SK-N-SH (cell line): ENCODE results near the gene NEK5. TPM values are rescaled to one million over a fixed set of nuclear protein-coding genes. Genes with fewer than 3 reads are reported as not detected.
"Not testable (repeated sequence)": the region's sequence is repeated elsewhere in the genome, so short reads cannot be mapped to it uniquely, and the experiment has no call there.

Source experiments
- CTCF ChIA-PET: fragments of 300-600, 350-600 bp; formaldehyde crosslinking; extraction: SDS; loops from one replicate; lab custom pipeline; 2021; lab: Yijun Ruan, JAX
- POLR2A ChIA-PET: fragments of 350-600 bp; sonication (Branson Sonifier 250); formaldehyde crosslinking; extraction: SDS; loops from one replicate; lab custom pipeline; 2020; ENCODE audit warnings: antibody characterized with exemption, inconsistent platforms; lab: Yijun Ruan, JAX
- DNase-seq: peaks from one replicate; pipeline ENCODE4 v3.0.0; 2012
- H2AFZ ChIP-seq: fragments of 200-600 bp; sonication (generic); 2 replicates; pipeline ENCODE4 v1.8.1; 2016; ENCODE audit warnings: antibody characterized with exemption, mild to moderate bottlenecking, low read depth
- H3F3A ChIP-seq: fragments of 200-600 bp; sonication (generic); replicated peaks from 2 replicates; pipeline ENCODE3; 2016; ENCODE audit warnings: antibody characterized with exemption, mild to moderate bottlenecking; ENCODE audit not compliant: insufficient read depth
- H3K27ac ChIP-seq, 2 experiments: fragments of 200-500 bp in 1 of 2; fragments of 200-600 bp in 1 of 2; sonication (Bioruptor generic) in 1 of 2; sonication (generic), shearing (Covaris generic) in 1 of 2; 2 replicates each; pipeline versions ENCODE4 v1.5.1 to v1.6.1; 2014 to 2016; ENCODE audit warnings: low read depth in 2 of 2, inconsistent platforms in 1 of 2, low read length in 1 of 2, mild to moderate bottlenecking in 1 of 2, mixed read lengths in 1 of 2
- H3K27me3 ChIP-seq: fragments of 200-600 bp; sonication (generic), shearing (Covaris generic); 2 replicates; pipeline ENCODE4 v1.6.1; 2016; ENCODE audit warnings: mixed run types; ENCODE audit not compliant: insufficient read depth
- H3K36me3 ChIP-seq, 2 experiments: fragments of 200-500 bp in 1 of 2; fragments of 200-600 bp in 1 of 2; sonication (Bioruptor generic) in 1 of 2; sonication (generic) in 1 of 2; replicated peaks in 1 of 2; 2 replicates each; pipeline versions ENCODE3 to v1.5.1; 2014 to 2016; ENCODE audit warnings: low read length in 1 of 2, mild to moderate bottlenecking in 1 of 2; ENCODE audit not compliant: insufficient read depth in 2 of 2, control insufficient read depth in 1 of 2
- H3K4me1 ChIP-seq, 2 experiments: fragments of 200-500 bp in 1 of 2; fragments of 200-600 bp in 1 of 2; sonication (Bioruptor generic) in 1 of 2; sonication (generic), shearing (Covaris generic) in 1 of 2; 2 replicates each; pipeline versions ENCODE4 v1.5.1 to v1.6.1; 2014 to 2016; ENCODE audit warnings: low read depth in 1 of 2, low read length in 1 of 2, mixed run types in 1 of 2; ENCODE audit not compliant: insufficient read depth in 2 of 2, control insufficient read depth in 1 of 2
- H3K4me2 ChIP-seq: fragments of 200-600 bp; sonication (generic), shearing (Covaris generic); 2 replicates; pipeline ENCODE4 v1.6.1; 2017; ENCODE audit warnings: mixed run types
- H3K4me3 ChIP-seq, 2 experiments: fragments of 200-500 bp in 1 of 2; fragments of 200-600 bp in 1 of 2; sonication (Bioruptor generic) in 1 of 2; sonication (generic), shearing (Covaris generic) in 1 of 2; 2 replicates each; pipeline versions ENCODE4 v1.5.1 to v1.8.1; 2014 to 2016; ENCODE audit warnings: low read depth in 2 of 2, inconsistent platforms in 1 of 2, low read length in 1 of 2, mild to moderate bottlenecking in 1 of 2, mixed read lengths in 1 of 2, moderate library complexity in 1 of 2
- H3K79me2 ChIP-seq: fragments of 200-600 bp; sonication (generic); 2 replicates; pipeline ENCODE4 v1.8.1; 2017; ENCODE audit warnings: mild to moderate bottlenecking; ENCODE audit not compliant: insufficient read depth
- H3K9ac ChIP-seq: fragments of 200-600 bp; sonication (generic); 2 replicates; pipeline ENCODE4 v1.6.1; 2017; ENCODE audit warnings: mixed run types
- H3K9me2 ChIP-seq: fragments of 200-600 bp; sonication (generic); 2 replicates; pipeline ENCODE4 v1.6.1; 2017; ENCODE audit warnings: mixed run types
- H3K9me3 ChIP-seq: fragments of 200-600 bp; sonication (generic); 2 replicates; pipeline ENCODE4 v1.6.1; 2017; ENCODE audit warnings: mixed run types, mild to moderate bottlenecking, moderate library complexity
- H4K20me1 ChIP-seq: fragments of 200-600 bp; sonication (generic); 2 replicates; pipeline ENCODE4 v1.6.1; 2017; ENCODE audit warnings: mild to moderate bottlenecking, mixed run types; ENCODE audit not compliant: insufficient read depth
- FOXJ3 ChIP-seq: sonication (generic); formaldehyde crosslinking; IDR thresholded peaks from 2 replicates; pipeline ENCODE4 v1.5.1; 2020; ENCODE audit warnings: mild to moderate bottlenecking, missing genetic modification reagents
- FOXM1 ChIP-seq: IDR thresholded peaks from 2 replicates; pipeline ENCODE4 v1.4.0; 2012; ENCODE audit warnings: low read depth, mild to moderate bottlenecking
- JUND ChIP-seq: IDR thresholded peaks from 2 replicates; pipeline ENCODE4 v1.4.0; 2012
- MXI1 ChIP-seq: IDR thresholded peaks from 2 replicates; pipeline ENCODE4 v1.6.1; 2012; ENCODE audit warnings: mild to moderate bottlenecking, low read depth, low read length, improper control_type of control experiment
- RAD21 ChIP-seq: IDR thresholded peaks from 2 replicates; pipeline ENCODE4 v1.6.1; 2012; ENCODE audit warnings: mild to moderate bottlenecking, low read length
- RFX5 ChIP-seq: IDR thresholded peaks from 2 replicates; pipeline ENCODE4 v1.6.1; 2012; ENCODE audit warnings: mild to moderate bottlenecking, improper control_type of control experiment, low read length
- TAF1 ChIP-seq: IDR thresholded peaks from 2 replicates; pipeline ENCODE4 v1.6.1; 2012; ENCODE audit warnings: low read depth, mild to moderate bottlenecking, low read length, moderate library complexity, borderline replicate concordance
- TCF12 ChIP-seq: IDR thresholded peaks from 2 replicates; pipeline ENCODE4 v1.4.0; 2012
- WGBS: methylation state at CpG from one replicate; pipeline ENCODE4 v1.1.6; 2017; ENCODE audit warnings: low lambda C conversion rate; 5-methylcytosine and 5-hydroxymethylcytosine counted together
- polyA plus RNA-seq, 3 experiments: library from polyadenylated mRNA; depleted of rRNA; stranded (reverse); fragments of >200 nt; gene quantifications; 2 replicates each; pipeline ENCODE4 v1.2.3, GENCODE V29; 2012
- TF ChIP-seq, protein P1 (sequence below): fragments of 150-350 bp; IDR thresholded peaks from 2 replicates; pipeline ENCODE4 v1.6.1; 2016; ENCODE audit warnings: mild to moderate bottlenecking, low read depth, low read length
- TF ChIP-seq, protein P2 (sequence below): IDR thresholded peaks from 2 replicates; pipeline ENCODE4 v1.6.1; 2012; ENCODE audit warnings: mild to moderate bottlenecking, low read depth, low read length, moderate library complexity
- TF ChIP-seq, protein P3 (sequence below): fragments of 200-600 bp; sonication (generic); IDR thresholded peaks from 2 replicates; pipeline ENCODE4 v1.6.1; 2017; ENCODE audit warnings: antibody characterized with exemption, mild to moderate bottlenecking, moderate library complexity
- TF ChIP-seq, protein P4 (sequence below): IDR thresholded peaks from 2 replicates; pipeline ENCODE4 v1.4.0; 2012; ENCODE audit warnings: low read depth
- TF ChIP-seq, protein P5 (sequence below): IDR thresholded peaks from 2 replicates; pipeline ENCODE4; 2012

NEK5 gene
- polyA plus RNA-seq, 1 of the 3 experiments (the other 2 are of a cell fraction) = 0.07 TPM

DNA sequence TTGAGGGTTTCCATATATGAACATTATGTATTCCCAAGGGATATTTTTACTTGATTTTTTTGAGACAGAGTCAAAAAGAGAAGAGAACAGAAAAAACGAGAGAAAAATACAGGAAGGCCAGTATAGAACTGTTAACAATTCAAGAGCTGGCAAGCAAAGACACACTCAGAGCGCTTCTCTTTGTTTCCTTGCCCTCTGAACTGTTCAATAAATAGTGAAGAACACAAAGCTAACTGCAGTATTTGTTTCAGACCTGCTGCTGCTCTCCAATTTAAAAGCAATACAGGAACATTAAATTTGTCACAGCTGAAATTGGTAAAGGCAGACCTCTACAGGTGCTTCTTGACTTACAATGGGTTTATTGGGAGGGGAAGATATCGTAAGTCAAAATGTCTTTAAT, 44.5 kb upstream of the NEK5 start:
- H4K20me1 ChIP-seq = no peaks in the 10 kb centered on the region
- H2AFZ ChIP-seq = no peak overlapping the region
- no peaks in the 10 kb centered on the region for H3K27me3 ChIP-seq
- no peaks in the 10 kb centered on the region for H3K4me1 ChIP-seq
- no peak for TF ChIP-seq FOXJ3
- TF ChIP-seq, protein P1, sequence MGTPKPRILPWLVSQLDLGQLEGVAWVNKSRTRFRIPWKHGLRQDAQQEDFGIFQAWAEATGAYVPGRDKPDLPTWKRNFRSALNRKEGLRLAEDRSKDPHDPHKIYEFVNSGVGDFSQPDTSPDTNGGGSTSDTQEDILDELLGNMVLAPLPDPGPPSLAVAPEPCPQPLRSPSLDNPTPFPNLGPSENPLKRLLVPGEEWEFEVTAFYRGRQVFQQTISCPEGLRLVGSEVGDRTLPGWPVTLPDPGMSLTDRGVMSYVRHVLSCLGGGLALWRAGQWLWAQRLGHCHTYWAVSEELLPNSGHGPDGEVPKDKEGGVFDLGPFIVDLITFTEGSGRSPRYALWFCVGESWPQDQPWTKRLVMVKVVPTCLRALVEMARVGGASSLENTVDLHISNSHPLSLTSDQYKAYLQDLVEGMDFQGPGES = no peak
- TF ChIP-seq, protein P2, sequence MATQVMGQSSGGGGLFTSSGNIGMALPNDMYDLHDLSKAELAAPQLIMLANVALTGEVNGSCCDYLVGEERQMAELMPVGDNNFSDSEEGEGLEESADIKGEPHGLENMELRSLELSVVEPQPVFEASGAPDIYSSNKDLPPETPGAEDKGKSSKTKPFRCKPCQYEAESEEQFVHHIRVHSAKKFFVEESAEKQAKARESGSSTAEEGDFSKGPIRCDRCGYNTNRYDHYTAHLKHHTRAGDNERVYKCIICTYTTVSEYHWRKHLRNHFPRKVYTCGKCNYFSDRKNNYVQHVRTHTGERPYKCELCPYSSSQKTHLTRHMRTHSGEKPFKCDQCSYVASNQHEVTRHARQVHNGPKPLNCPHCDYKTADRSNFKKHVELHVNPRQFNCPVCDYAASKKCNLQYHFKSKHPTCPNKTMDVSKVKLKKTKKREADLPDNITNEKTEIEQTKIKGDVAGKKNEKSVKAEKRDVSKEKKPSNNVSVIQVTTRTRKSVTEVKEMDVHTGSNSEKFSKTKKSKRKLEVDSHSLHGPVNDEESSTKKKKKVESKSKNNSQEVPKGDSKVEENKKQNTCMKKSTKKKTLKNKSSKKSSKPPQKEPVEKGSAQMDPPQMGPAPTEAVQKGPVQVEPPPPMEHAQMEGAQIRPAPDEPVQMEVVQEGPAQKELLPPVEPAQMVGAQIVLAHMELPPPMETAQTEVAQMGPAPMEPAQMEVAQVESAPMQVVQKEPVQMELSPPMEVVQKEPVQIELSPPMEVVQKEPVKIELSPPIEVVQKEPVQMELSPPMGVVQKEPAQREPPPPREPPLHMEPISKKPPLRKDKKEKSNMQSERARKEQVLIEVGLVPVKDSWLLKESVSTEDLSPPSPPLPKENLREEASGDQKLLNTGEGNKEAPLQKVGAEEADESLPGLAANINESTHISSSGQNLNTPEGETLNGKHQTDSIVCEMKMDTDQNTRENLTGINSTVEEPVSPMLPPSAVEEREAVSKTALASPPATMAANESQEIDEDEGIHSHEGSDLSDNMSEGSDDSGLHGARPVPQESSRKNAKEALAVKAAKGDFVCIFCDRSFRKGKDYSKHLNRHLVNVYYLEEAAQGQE = no peak
- no peak for TF ChIP-seq RFX5
- no peak for TF ChIP-seq RAD21
- no peak for TF ChIP-seq TCF12
- no peak for TF ChIP-seq FOXM1
- TF ChIP-seq, protein P3, sequence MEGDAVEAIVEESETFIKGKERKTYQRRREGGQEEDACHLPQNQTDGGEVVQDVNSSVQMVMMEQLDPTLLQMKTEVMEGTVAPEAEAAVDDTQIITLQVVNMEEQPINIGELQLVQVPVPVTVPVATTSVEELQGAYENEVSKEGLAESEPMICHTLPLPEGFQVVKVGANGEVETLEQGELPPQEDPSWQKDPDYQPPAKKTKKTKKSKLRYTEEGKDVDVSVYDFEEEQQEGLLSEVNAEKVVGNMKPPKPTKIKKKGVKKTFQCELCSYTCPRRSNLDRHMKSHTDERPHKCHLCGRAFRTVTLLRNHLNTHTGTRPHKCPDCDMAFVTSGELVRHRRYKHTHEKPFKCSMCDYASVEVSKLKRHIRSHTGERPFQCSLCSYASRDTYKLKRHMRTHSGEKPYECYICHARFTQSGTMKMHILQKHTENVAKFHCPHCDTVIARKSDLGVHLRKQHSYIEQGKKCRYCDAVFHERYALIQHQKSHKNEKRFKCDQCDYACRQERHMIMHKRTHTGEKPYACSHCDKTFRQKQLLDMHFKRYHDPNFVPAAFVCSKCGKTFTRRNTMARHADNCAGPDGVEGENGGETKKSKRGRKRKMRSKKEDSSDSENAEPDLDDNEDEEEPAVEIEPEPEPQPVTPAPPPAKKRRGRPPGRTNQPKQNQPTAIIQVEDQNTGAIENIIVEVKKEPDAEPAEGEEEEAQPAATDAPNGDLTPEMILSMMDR = no peak
- TF ChIP-seq, protein P4, sequence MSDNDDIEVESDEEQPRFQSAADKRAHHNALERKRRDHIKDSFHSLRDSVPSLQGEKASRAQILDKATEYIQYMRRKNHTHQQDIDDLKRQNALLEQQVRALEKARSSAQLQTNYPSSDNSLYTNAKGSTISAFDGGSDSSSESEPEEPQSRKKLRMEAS = no peak
- TF ChIP-seq, protein P5, sequence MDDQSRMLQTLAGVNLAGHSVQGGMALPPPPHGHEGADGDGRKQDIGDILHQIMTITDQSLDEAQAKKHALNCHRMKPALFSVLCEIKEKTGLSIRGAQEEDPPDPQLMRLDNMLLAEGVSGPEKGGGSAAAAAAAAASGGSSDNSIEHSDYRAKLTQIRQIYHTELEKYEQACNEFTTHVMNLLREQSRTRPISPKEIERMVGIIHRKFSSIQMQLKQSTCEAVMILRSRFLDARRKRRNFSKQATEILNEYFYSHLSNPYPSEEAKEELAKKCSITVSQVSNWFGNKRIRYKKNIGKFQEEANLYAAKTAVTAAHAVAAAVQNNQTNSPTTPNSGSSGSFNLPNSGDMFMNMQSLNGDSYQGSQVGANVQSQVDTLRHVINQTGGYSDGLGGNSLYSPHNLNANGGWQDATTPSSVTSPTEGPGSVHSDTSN = no peak
- TF ChIP-seq TAF1 = no peak
- no peak for TF ChIP-seq JUND
- no peak for TF ChIP-seq MXI1
- ChIA-PET POLR2A (no interaction called here), CTCF (interaction anchor here (0.7 to 1.1 kb wide), 3 partner anchors 44 to 277 kb away, joined by 3 to 4 read pairs (median 3); partner anchors contain the start of gene NEK5)
- no peaks in the 10 kb centered on the region for H3K79me2 ChIP-seq
- H3K4me3 ChIP-seq = no peak overlapping the region
- H3K9ac ChIP-seq = no peak overlapping the region
- H3F3A ChIP-seq = no peaks in the 10 kb centered on the region
- no peaks in the 10 kb centered on the region for H3K9me3 ChIP-seq
- no peaks in the 10 kb centered on the region for H3K9me2 ChIP-seq
- no peak for DNase-seq
- 95% methylated on average over 3 of the region's 3 CpGs for WGBS
- H3K27ac ChIP-seq = no peak overlapping the region
- no peak overlapping the region for H3K4me2 ChIP-seq
- peaks cover 50 to 51% of the 10 kb centered on the region in 2 experiments for H3K36me3 ChIP-seq

DNA sequence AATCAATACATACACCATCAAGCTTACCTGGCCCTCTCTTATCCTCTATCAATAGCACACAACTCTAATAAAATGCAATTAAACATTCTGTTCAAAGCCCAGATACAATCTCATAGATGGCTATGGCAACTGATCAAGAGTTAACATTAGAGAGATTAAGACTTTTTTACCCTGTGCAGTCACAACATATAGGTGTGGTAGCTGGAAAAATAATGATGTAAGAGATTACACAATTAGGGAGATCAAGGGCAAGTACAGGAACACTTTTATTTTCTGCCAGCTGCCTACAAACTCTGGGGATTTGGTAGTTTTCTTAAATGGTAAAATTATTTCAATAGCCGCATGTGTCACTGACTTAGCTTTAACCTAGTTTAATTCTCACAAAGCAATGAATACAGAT, 42.8 kb upstream of the NEK5 start:
- H3F3A ChIP-seq, H3K9ac ChIP-seq, H3K27me3 ChIP-seq, H3K9me3 ChIP-seq, H3K27ac ChIP-seq, H3K9me2 ChIP-seq, H3K79me2 ChIP-seq, POLR2A ChIA-PET, H4K20me1 ChIP-seq, DNase-seq, H3K4me1 ChIP-seq, H3K4me3 ChIP-seq, H2AFZ ChIP-seq, H3K4me2 ChIP-seq: not testable (repeated sequence)
- 100% methylated on average over 1 of the region's 1 CpG for WGBS
- CTCF ChIA-PET = interaction anchor here (0.6 kb wide), 1 partner anchor 778 kb away, joined by 3 read pairs; no protein-coding TSS in a partner anchor
- peaks cover 42 to 58% of the 10 kb centered on the region in 2 experiments for H3K36me3 ChIP-seq

DNA sequence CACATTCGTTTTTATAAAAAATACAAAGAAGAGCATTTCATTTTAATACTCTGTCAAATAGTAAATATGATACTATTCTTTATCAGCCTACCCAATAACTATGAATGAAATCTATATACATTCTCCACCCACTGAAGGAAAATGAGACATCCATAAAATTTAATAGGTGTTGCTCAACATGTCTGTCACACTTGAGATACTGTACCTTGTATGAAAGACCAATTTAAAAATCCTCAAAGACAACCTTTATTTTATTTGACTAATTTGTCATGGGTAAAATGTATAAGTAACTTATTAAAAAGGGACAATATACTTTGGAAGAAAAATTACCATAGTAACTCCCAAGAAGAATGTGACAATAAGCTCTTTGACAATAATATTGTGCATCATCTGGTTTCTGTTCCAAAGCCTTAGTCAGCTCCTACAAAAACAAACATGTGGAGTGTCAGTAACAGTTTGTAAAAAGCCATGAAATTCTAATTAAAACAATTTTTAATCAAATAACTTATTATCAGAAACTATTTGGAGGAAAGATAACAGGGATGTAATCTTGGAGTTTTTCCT, 42.0 kb upstream of the NEK5 start:
- H3K4me3 ChIP-seq, H3K9ac ChIP-seq, H3K27me3 ChIP-seq, POLR2A ChIA-PET, H4K20me1 ChIP-seq, H3K9me3 ChIP-seq, H2AFZ ChIP-seq, H3K79me2 ChIP-seq, H3K27ac ChIP-seq, H3K9me2 ChIP-seq, H3K4me2 ChIP-seq, H3K4me1 ChIP-seq, H3F3A ChIP-seq, DNase-seq: not testable (repeated sequence)
- CTCF ChIA-PET = interaction anchor here (0.6 kb wide), 1 partner anchor 779 kb away, joined by 3 read pairs; no protein-coding TSS in a partner anchor
- WGBS = 54% methylated on average over 1 of the region's 1 CpG
- H3K36me3 ChIP-seq = peaks cover 40 to 58% of the 10 kb centered on the region in 2 experiments
